ENCODE results near the gene IGF1R. TPM values are rescaled to one million over a fixed set of nuclear protein-coding genes. Genes with fewer than 3 reads are reported as not detected.

IGF1R gene
- polyA plus RNA-seq, 1 experiment = 36.2 TPM

- ChIA-PET POLR2A (interaction anchor here (0.6 kb wide), 1 partner anchor 225 kb away, joined by 4 read pairs; no protein-coding TSS in a partner anchor), CTCF (interaction anchor here (1.2 to 4.2 kb wide), 2 partner anchors 11 to 255 kb away, joined by 3 to 11 read pairs; no protein-coding TSS in a partner anchor)
- 0 out of 2 replicates have a peak, but pooled peaks have one; percentile 3 for TF ChIP-seq CTCF (IDR thresholded peaks at IDR 0.05; ENCODE audit: insufficient read depth, low read depth, low read length)
- peaks cover 4% of the 10 kb centered on the region for H3K27me3 ChIP-seq (ENCODE audit: control insufficient read depth, insufficient read depth, low read length)
- H3K4me3 ChIP-seq (ENCODE audit: low read depth, low read length) = peak overlapping the region; percentile 95
- no peak for DNase-seq (ENCODE audit: low read depth)
- H3K36me3 ChIP-seq (ENCODE audit: control insufficient read depth, insufficient read depth, low read length) = no peaks in the 10 kb centered on the region
Measured at GRCh38 chr15:98648654-98649471, 524 bp downstream of the IGF1R start.

GRCh38 chr15:98649472-98650416 lies 1.4 kb downstream of the IGF1R start:
- Histone ChIP-seq H3K4me3 (ENCODE audit: low read depth, low read length) (peak overlapping the region; percentile 95), H3K27me3 (ENCODE audit: control insufficient read depth, insufficient read depth, low read length) (peaks cover 1% of the 10 kb centered on the region), H3K36me3 (ENCODE audit: control insufficient read depth, insufficient read depth, low read length) (no peaks in the 10 kb centered on the region)
- 0 out of 2 replicates have a peak, but pooled peaks have one; percentile 30 for TF ChIP-seq CTCF (IDR thresholded peaks at IDR 0.05; ENCODE audit: insufficient read depth, low read depth, low read length)
- ChIA-PET CTCF (interaction anchor here (1.2 to 4.2 kb wide), 2 partner anchors 10 to 254 kb away, joined by 3 to 11 read pairs; no protein-coding TSS in a partner anchor), POLR2A (interaction anchor here (0.5 to 0.6 kb wide), 2 partner anchors 78 to 224 kb away, joined by 3 to 4 read pairs; no protein-coding TSS in a partner anchor)
- no peak for DNase-seq (ENCODE audit: low read depth)

DNA sequence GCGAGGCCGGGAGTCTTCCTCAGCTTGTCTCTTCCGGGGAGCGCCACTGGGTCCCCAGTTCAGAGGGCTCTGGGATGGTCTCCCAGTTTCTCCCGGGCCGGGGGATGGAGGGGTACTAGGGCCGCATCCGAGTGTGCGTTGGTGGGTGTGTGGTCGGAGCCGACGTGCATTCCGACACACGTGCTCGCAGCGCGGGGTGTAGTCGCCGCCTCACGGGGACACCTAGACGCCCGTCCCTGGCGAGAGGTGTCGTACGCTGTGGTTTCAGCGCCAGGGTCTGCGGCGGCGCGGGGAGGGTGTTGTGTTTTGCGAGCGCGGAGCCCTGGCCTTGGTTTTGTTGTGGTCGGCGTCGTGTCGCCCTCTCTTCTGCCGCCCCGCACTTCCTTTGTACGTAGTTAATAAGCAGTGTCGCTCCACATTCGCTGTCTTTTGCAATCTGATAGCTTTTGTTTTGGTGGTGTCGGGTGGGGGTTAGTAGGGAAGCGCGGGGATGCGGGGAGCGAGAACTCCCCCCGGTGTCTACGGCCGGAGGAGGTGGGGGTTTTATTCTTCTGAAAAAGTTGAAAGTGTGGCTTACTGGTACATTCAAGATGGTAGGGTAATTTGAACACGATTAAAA lies 2.2 kb downstream of the IGF1R start:
- no peaks in the 10 kb centered on the region for H3K36me3 ChIP-seq (ENCODE audit: control insufficient read depth, insufficient read depth, low read length)
- POLR2A ChIA-PET = interaction anchor here (0.5 kb wide), 1 partner anchor 78 kb away, joined by 3 read pairs; no protein-coding TSS in a partner anchor
- DNase-seq (ENCODE audit: low read depth) = no peak
- H3K4me3 ChIP-seq (ENCODE audit: low read depth, low read length) = peak overlapping the region; percentile 95
- CTCF ChIA-PET = interaction anchor here (0.8 to 4.2 kb wide), 2 partner anchors 9 to 16 kb away, joined by 3 to 11 read pairs; no protein-coding TSS in a partner anchor
- no peak for TF ChIP-seq CTCF (IDR thresholded peaks at IDR 0.05; ENCODE audit: insufficient read depth, low read depth, low read length)
- H3K27me3 ChIP-seq (ENCODE audit: control insufficient read depth, insufficient read depth, low read length) = peaks cover 1% of the 10 kb centered on the region; the same call in 1 of the 2 replicates

GRCh38 chr15:98651036-98651481 lies 2.7 kb downstream of the IGF1R start:
- Histone ChIP-seq H3K36me3 (ENCODE audit: control insufficient read depth, insufficient read depth, low read length) (no peaks in the 10 kb centered on the region), H3K4me3 (ENCODE audit: low read depth, low read length) (peak overlapping the region; percentile 95), H3K27me3 (ENCODE audit: control insufficient read depth, insufficient read depth, low read length) (peaks cover 1% of the 10 kb centered on the region; the same call in 1 of the 2 replicates)
- DNase-seq (ENCODE audit: low read depth) = no peak
- POLR2A ChIA-PET = no interaction called here
- no peak for TF ChIP-seq CTCF (IDR thresholded peaks at IDR 0.05; ENCODE audit: insufficient read depth, low read depth, low read length)
- CTCF ChIA-PET = interaction anchor here (0.8 to 4.2 kb wide), 2 partner anchors 9 to 16 kb away, joined by 3 to 11 read pairs; no protein-coding TSS in a partner anchor
